Measurements from ENCODE around the gene ACSM6.

DNA sequence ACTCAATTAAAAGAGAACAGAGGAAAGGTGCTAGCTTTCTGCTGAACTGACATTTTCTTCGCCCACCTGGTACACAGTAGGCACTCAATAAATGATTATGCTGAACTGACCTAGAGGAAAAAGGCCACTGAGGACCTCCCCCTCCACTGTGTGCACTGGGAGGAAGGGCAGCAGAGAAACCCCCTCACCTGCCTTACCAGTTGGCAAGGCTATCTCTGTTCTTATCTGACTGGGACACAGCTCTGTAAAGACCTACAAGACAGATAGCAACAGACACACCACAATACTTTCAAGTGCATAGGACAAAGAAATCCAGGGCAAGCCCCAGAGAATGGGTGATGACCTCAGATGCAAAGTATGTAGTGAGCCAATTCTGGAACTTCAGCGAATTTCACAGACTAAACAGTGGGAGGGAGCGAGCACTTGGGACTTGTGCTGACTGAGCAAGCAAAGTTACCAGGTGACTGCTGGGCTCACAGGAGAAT, 66.4 kb downstream of the ACSM6 start:
- TF ChIP-seq, protein P1, sequence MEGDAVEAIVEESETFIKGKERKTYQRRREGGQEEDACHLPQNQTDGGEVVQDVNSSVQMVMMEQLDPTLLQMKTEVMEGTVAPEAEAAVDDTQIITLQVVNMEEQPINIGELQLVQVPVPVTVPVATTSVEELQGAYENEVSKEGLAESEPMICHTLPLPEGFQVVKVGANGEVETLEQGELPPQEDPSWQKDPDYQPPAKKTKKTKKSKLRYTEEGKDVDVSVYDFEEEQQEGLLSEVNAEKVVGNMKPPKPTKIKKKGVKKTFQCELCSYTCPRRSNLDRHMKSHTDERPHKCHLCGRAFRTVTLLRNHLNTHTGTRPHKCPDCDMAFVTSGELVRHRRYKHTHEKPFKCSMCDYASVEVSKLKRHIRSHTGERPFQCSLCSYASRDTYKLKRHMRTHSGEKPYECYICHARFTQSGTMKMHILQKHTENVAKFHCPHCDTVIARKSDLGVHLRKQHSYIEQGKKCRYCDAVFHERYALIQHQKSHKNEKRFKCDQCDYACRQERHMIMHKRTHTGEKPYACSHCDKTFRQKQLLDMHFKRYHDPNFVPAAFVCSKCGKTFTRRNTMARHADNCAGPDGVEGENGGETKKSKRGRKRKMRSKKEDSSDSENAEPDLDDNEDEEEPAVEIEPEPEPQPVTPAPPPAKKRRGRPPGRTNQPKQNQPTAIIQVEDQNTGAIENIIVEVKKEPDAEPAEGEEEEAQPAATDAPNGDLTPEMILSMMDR (IDR thresholded peaks at IDR 0.05; ENCODE audit: insufficient read depth, low read length): no peak
- TF ChIP-seq, protein P2, sequence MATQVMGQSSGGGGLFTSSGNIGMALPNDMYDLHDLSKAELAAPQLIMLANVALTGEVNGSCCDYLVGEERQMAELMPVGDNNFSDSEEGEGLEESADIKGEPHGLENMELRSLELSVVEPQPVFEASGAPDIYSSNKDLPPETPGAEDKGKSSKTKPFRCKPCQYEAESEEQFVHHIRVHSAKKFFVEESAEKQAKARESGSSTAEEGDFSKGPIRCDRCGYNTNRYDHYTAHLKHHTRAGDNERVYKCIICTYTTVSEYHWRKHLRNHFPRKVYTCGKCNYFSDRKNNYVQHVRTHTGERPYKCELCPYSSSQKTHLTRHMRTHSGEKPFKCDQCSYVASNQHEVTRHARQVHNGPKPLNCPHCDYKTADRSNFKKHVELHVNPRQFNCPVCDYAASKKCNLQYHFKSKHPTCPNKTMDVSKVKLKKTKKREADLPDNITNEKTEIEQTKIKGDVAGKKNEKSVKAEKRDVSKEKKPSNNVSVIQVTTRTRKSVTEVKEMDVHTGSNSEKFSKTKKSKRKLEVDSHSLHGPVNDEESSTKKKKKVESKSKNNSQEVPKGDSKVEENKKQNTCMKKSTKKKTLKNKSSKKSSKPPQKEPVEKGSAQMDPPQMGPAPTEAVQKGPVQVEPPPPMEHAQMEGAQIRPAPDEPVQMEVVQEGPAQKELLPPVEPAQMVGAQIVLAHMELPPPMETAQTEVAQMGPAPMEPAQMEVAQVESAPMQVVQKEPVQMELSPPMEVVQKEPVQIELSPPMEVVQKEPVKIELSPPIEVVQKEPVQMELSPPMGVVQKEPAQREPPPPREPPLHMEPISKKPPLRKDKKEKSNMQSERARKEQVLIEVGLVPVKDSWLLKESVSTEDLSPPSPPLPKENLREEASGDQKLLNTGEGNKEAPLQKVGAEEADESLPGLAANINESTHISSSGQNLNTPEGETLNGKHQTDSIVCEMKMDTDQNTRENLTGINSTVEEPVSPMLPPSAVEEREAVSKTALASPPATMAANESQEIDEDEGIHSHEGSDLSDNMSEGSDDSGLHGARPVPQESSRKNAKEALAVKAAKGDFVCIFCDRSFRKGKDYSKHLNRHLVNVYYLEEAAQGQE (IDR thresholded peaks at IDR 0.05; ENCODE audit: insufficient replicate concordance, low read depth): no peak
- no peak for TF ChIP-seq POLR2AphosphoS5 (IDR thresholded peaks at IDR 0.05; ENCODE audit: low read depth)

All from HL-60 (cell line).